ENCODE results near the gene SERHL2. TPM values are rescaled to one million over a fixed set of nuclear protein-coding genes. Genes with fewer than 3 reads are reported as not detected.
"Not testable (repeated sequence)": the region's sequence is repeated elsewhere in the genome, so short reads cannot be mapped to it uniquely, and the experiment has no call there.

The SERHL2 gene
- total RNA-seq, 4 donors from 2014 or later: 3.3 to 14.2 (median 10.8) TPM

- no peak for DNase-seq (ENCODE audit: low spot score in 2 of 2)
These were observed 17.6 kb upstream of the SERHL2 start for GRCh38 chr22:42536166-42536565.

GRCh38 chr22:42536634-42537033, 17.1 kb upstream of the SERHL2 start:
- not testable (repeated sequence) for H3K4me3 ChIP-seq; H3K36me3 ChIP-seq; H3K9me3 ChIP-seq; DNase-seq (ENCODE audit: low spot score in 2 of 2); H3K27me3 ChIP-seq
- peaks cover 0 to 19% (median 3%) of the 10 kb centered on the region in 4 donors for H3K4me1 ChIP-seq
- H3K27ac ChIP-seq: peak overlapping the region in 3 of 4 donors; percentile 28 to 70 (median 62)
- WGBS, 2 donors: 95% methylated on average over 18 of the region's 18 CpGs

More at GRCh38 chr22:42536166-42536565, 17.6 kb upstream of the SERHL2 start:
- WGBS, 2 donors: 86 to 87% methylated on average over 7 of the region's 7 CpGs
- Histone ChIP-seq H3K4me3 (no peak overlapping the region), H3K27ac (peak overlapping the region in 1 of 4 donors; percentile 28), H3K4me1 (peaks cover 0 to 19% (median 3%) of the 10 kb centered on the region in 4 donors), H3K36me3 (no peaks in the 10 kb centered on the region), H3K9me3 (no peaks in the 10 kb centered on the region), H3K27me3 (no peaks in the 10 kb centered on the region)
- no peak for TF ChIP-seq POLR2A (IDR thresholded peaks at IDR 0.05)
- TF ChIP-seq CTCF (IDR thresholded peaks at IDR 0.05): no peak
- TF ChIP-seq EP300 (IDR thresholded peaks at IDR 0.05): no peak

- not testable (repeated sequence) for DNase-seq (ENCODE audit: low spot score in 2 of 2); H3K9me3 ChIP-seq; H3K27me3 ChIP-seq; H3K36me3 ChIP-seq; H3K4me3 ChIP-seq
- Histone ChIP-seq H3K27ac (peak overlapping the region in 3 of 4 donors; percentile 28 to 70 (median 62)), H3K4me1 (peaks cover 0 to 19% (median 3%) of the 10 kb centered on the region in 4 donors)
- WGBS, 2 donors: 50 to 57% methylated on average over 11 to 14 of the region's 14 CpGs
These were observed 16.4 kb upstream of the SERHL2 start for GRCh38 chr22:42537199-42537831.

- H3K4me3 ChIP-seq; H3K36me3 ChIP-seq; H3K9me3 ChIP-seq; H3K27me3 ChIP-seq; DNase-seq (ENCODE audit: low spot score in 2 of 2): not testable (repeated sequence)
- Histone ChIP-seq H3K27ac (peak overlapping the region in 2 of 4 donors; percentile 9 to 62), H3K4me1 (peaks cover 0 to 13% (median 3%) of the 10 kb centered on the region in 4 donors)
- 43 to 73% methylated on average over 8 of the region's 11 CpGs for WGBS, 2 donors
These were observed 14.5 kb upstream of the SERHL2 start for GRCh38 chr22:42539236-42539771.

- Histone ChIP-seq H3K9me3 (no peaks in the 10 kb centered on the region), H3K36me3 (no peaks in the 10 kb centered on the region), H3K27me3 (no peaks in the 10 kb centered on the region), H3K4me3 (no peak overlapping the region), H3K27ac (no peak overlapping the region), H3K4me1 (no peaks in the 10 kb centered on the region)
- WGBS, 2 donors: 9 to 12% methylated on average over 2 of the region's 2 CpGs
- DNase-seq (ENCODE audit: low spot score in 2 of 2): no peak
- TF ChIP-seq POLR2A (IDR thresholded peaks at IDR 0.05) (no peak), EP300 (IDR thresholded peaks at IDR 0.05) (no peak), CTCF (IDR thresholded peaks at IDR 0.05) (no peak)
These were observed 9.1 kb upstream of the SERHL2 start for GRCh38 chr22:42544686-42545085.

- H3K4me3 ChIP-seq: no peak overlapping the region
- H3K36me3 ChIP-seq: no peaks in the 10 kb centered on the region
- no peak overlapping the region for H3K27ac ChIP-seq
- TF ChIP-seq EP300 (IDR thresholded peaks at IDR 0.05) (no peak), CTCF (IDR thresholded peaks at IDR 0.05) (no peak), POLR2A (IDR thresholded peaks at IDR 0.05) (no peak)
- no peaks in the 10 kb centered on the region for H3K4me1 ChIP-seq
- WGBS, 2 donors: 67 to 68% methylated on average over 9 of the region's 9 CpGs
- no peaks in the 10 kb centered on the region for H3K9me3 ChIP-seq
- no peak for DNase-seq (ENCODE audit: low spot score in 2 of 2)
- H3K27me3 ChIP-seq: no peaks in the 10 kb centered on the region
These were observed 6.2 kb upstream of the SERHL2 start for GRCh38 chr22:42547562-42547961.

- WGBS, 2 donors: 73 to 77% methylated on average over 6 of the region's 6 CpGs
These were observed 5.6 kb upstream of the SERHL2 start for GRCh38 chr22:42548126-42548525.

More at GRCh38 chr22:42548126-42548525, 5.6 kb upstream of the SERHL2 start:
- not testable (repeated sequence) for H3K4me1 ChIP-seq; DNase-seq (ENCODE audit: low spot score in 2 of 2); H3K9me3 ChIP-seq; H3K27me3 ChIP-seq; H3K36me3 ChIP-seq; H3K27ac ChIP-seq; H3K4me3 ChIP-seq

All from tibial nerve (tissue), 4 donors.